K562 (cell line): Measurements from ENCODE around the gene TMEM45B. TPM values are rescaled to one million over a fixed set of nuclear protein-coding genes. Genes with fewer than 3 reads are reported as not detected.

Experiments
- HNRNPUL1 ChIP-seq: fragments of 200-400 bp; formaldehyde crosslinking; IDR thresholded peaks from 2 replicates; pipeline ENCODE4 v1.6.1; 2017; ENCODE audit warnings: low read length
- MBD2 ChIP-seq: sonication (generic); IDR thresholded peaks from 2 replicates; pipeline ENCODE4 v1.6.1; 2016; ENCODE audit warnings: low read depth, borderline replicate concordance
- MGA ChIP-seq: fragments of 450-650 bp; IDR thresholded peaks from 2 replicates; pipeline ENCODE4 v1.6.1; 2016; ENCODE audit warnings: mild to moderate bottlenecking, moderate library complexity
- TRIM24 ChIP-seq, 2 experiments: fragments of 450-650 bp; IDR thresholded peaks; 2 replicates each; pipeline ENCODE4 v1.6.1; 2016
- ZBTB17 ChIP-seq: fragments of 450-650 bp; formaldehyde crosslinking; IDR thresholded peaks from 2 replicates; pipeline ENCODE4 v1.4.0; 2020; ENCODE audit warnings: mild to moderate bottlenecking
- ZNF239 ChIP-seq: fragments of 250-450 bp; sonication (Bioruptor Pico); IDR thresholded peaks from 2 replicates; pipeline ENCODE4 v1.4.0; 2020; ENCODE audit warnings: mild to moderate bottlenecking
- polyA plus RNA-seq, 8 experiments: library from polyadenylated mRNA; depleted of rRNA in 4 of 8; stranded (reverse) in 5 of 8; unstranded in 3 of 8; fragments of >200 nt; fragmentation: Nextera tagmentation in 2 of 8; fragmentation: Illumina TruSeq in 1 of 8; extraction: Ambion mirVana in 2 of 8; extraction: Trizol in 1 of 8; gene quantifications; 2 replicates each; pipeline versions ENCODE4 v1.2.1 to v1.2.3, GENCODE V29; 2011 to 2014; ENCODE audit warnings: inconsistent platforms in 1 of 8, missing spikeins in 1 of 8
- total RNA-seq, 7 experiments: library from RNA; depleted of rRNA in 6 of 7; stranded (reverse); fragments of >200 nt in 6 of 7; fragmentation: Illumina TruSeq in 2 of 7; extraction: Trizol in 2 of 7; gene quantifications; 2 replicates each; pipeline versions ENCODE4 v1.2.1 to v1.2.3, GENCODE V29; 2011 to 2021; ENCODE audit warnings: low replicate concordance in 1 of 7
- TF ChIP-seq, protein P1 (sequence below): fragments of 250-450 bp; sonication (Bioruptor Pico); IDR thresholded peaks from 2 replicates; pipeline ENCODE4 v1.5.0; 2022; ENCODE audit warnings: mild to moderate bottlenecking
- TF ChIP-seq, protein P2 (sequence below): sonication (generic); formaldehyde crosslinking; IDR thresholded peaks from 2 replicates; pipeline ENCODE4 v1.8.0; 2022; ENCODE audit warnings: mild to moderate bottlenecking, missing genetic modification reagents

Gene TMEM45B
- total and polyA plus RNA-seq, 9 of the 15 experiments (the other 6 are each of a cell fraction or from before 2014, with no cell fraction given) = 0.07 TPM; not detected in 8

DNA sequence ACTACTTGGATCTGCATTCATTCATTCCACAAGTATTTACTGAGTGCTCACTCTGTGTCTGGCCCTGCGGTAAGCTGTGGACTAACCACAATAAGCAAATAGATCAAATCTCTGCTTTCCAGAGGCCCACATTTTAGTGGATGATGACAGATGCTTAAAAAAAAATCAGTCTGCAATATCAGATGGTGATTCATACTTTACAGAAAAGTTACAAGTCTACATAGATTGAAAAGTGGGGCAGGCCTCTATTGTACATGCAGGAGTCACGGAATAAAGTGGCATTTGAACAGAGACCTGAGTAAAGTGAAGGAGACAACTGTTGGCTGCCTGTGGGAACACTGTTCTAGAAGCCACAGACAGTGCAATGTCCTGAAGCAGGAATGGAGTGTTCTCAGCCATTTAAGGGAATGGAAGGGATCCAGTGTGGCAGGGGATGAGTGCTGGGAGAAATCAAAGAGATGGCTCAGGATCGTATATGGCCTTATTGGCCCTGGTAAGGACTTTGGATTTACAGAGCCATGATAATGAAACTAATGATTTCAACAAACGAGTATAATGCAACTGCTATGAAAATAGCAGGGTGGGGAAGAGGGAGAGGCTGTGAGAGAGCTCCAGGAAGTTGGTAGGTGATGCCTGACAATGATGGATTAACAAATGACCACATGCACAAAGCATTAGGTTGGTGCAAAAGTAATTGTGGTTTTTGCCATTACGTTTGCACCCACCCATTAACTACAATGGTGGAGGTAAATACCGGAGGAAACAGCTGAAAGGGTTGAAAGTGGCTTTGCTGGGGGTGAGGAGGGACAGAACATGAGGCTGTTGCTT lies 31.1 kb downstream of the TMEM45B start (continued):
- TF ChIP-seq MGA = no peak
- TF ChIP-seq MBD2 = no peak
- TF ChIP-seq TRIM24 (IDR thresholded peaks at IDR 0.05) = no peak
- TF ChIP-seq, protein P1, sequence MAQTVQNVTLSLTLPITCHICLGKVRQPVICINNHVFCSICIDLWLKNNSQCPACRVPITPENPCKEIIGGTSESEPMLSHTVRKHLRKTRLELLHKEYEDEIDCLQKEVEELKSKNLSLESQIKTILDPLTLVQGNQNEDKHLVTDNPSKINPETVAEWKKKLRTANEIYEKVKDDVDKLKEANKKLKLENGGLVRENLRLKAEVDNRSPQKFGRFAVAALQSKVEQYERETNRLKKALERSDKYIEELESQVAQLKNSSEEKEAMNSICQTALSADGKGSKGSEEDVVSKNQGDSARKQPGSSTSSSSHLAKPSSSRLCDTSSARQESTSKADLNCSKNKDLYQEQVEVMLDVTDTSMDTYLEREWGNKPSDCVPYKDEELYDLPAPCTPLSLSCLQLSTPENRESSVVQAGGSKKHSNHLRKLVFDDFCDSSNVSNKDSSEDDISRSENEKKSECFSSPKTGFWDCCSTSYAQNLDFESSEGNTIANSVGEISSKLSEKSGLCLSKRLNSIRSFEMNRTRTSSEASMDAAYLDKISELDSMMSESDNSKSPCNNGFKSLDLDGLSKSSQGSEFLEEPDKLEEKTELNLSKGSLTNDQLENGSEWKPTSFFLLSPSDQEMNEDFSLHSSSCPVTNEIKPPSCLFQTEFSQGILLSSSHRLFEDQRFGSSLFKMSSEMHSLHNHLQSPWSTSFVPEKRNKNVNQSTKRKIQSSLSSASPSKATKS (CRISPR knock-in tag) = no peak
- TF ChIP-seq HNRNPUL1 = no peak
- TF ChIP-seq, protein P2, sequence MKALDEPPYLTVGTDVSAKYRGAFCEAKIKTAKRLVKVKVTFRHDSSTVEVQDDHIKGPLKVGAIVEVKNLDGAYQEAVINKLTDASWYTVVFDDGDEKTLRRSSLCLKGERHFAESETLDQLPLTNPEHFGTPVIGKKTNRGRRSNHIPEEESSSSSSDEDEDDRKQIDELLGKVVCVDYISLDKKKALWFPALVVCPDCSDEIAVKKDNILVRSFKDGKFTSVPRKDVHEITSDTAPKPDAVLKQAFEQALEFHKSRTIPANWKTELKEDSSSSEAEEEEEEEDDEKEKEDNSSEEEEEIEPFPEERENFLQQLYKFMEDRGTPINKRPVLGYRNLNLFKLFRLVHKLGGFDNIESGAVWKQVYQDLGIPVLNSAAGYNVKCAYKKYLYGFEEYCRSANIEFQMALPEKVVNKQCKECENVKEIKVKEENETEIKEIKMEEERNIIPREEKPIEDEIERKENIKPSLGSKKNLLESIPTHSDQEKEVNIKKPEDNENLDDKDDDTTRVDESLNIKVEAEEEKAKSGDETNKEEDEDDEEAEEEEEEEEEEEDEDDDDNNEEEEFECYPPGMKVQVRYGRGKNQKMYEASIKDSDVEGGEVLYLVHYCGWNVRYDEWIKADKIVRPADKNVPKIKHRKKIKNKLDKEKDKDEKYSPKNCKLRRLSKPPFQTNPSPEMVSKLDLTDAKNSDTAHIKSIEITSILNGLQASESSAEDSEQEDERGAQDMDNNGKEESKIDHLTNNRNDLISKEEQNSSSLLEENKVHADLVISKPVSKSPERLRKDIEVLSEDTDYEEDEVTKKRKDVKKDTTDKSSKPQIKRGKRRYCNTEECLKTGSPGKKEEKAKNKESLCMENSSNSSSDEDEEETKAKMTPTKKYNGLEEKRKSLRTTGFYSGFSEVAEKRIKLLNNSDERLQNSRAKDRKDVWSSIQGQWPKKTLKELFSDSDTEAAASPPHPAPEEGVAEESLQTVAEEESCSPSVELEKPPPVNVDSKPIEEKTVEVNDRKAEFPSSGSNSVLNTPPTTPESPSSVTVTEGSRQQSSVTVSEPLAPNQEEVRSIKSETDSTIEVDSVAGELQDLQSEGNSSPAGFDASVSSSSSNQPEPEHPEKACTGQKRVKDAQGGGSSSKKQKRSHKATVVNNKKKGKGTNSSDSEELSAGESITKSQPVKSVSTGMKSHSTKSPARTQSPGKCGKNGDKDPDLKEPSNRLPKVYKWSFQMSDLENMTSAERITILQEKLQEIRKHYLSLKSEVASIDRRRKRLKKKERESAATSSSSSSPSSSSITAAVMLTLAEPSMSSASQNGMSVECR (CRISPR knock-in tag) = no peak
- no peak for TF ChIP-seq ZNF239
- TF ChIP-seq ZBTB17 (CRISPR knock-in tag) = no peak
